HG02852 (cell line): Measurements from ENCODE around the gene TBC1D17.
"Not testable (repeated sequence)": the region's sequence is repeated elsewhere in the genome, so short reads cannot be mapped to it uniquely, and the experiment has no call there.

Experiments used
- ATAC-seq: cut with Tn5 transposase; IDR thresholded peaks from one replicate; pipeline ENCODE4 v1.9.1; 2021; ENCODE audit warnings: mild to moderate bottlenecking, moderate library complexity; ENCODE audit not compliant: unreplicated experiment

TBC1D17 gene

GRCh38 chr19:49916839-49917733 is 39.6 kb downstream of the TBC1D17 start:
- ATAC-seq: no peak

DNA sequence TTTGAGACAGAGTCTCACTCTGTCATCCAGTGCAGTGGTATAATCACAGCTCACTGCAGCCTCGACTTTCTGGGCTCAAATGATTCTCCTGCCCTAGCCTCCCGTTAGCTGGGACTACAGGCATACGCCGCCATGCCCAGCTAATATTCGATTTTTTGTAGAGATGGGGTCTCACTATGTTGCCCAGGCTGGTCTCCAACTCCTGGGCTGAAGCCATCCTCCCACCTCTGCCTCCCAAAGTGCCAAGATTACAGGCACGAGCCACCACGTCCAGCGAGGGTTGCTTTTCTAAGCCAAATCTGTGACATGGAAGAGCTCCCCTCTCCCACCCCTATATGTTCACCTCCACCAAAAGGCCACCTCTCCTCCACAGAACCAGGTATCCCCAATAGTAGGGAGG is 40.6 kb downstream of the TBC1D17 start:
- ATAC-seq: no peak

DNA sequence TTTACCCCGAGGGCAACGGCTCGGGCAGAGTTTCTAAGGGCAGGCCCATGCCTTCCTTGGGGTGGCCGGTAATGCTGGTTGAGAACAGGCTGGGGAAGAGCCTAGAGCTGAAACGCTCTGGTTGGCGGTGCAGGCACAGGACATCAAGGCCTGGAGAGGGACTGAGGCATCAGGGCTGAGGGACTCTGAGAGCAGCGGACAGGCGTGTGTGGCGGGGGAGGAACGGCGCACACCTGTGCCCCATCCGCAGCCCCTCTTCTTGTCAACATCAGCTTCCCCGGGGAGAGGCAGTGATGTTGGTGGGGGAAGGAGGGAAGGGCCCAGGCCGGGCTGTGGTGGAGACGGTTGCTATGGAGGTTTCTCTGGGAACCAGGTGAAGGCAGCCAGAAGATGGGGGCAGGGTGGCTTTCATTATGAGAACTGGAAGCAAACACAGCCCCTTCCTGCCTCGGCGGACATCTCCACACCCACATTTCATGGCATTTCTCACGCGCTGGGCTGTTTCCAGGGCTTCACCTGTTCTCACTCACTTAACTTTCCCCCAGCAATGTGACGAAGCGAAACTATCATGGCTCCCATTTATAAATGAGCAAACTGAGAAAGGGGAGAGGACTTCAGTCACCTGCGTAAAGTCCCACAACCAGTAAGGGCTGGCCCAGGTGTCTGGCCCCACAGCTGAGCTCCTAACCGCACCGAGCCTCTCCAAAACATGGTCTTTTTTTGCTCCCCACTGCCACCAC is 43.3 kb downstream of the TBC1D17 start:
- no peak for ATAC-seq

DNA sequence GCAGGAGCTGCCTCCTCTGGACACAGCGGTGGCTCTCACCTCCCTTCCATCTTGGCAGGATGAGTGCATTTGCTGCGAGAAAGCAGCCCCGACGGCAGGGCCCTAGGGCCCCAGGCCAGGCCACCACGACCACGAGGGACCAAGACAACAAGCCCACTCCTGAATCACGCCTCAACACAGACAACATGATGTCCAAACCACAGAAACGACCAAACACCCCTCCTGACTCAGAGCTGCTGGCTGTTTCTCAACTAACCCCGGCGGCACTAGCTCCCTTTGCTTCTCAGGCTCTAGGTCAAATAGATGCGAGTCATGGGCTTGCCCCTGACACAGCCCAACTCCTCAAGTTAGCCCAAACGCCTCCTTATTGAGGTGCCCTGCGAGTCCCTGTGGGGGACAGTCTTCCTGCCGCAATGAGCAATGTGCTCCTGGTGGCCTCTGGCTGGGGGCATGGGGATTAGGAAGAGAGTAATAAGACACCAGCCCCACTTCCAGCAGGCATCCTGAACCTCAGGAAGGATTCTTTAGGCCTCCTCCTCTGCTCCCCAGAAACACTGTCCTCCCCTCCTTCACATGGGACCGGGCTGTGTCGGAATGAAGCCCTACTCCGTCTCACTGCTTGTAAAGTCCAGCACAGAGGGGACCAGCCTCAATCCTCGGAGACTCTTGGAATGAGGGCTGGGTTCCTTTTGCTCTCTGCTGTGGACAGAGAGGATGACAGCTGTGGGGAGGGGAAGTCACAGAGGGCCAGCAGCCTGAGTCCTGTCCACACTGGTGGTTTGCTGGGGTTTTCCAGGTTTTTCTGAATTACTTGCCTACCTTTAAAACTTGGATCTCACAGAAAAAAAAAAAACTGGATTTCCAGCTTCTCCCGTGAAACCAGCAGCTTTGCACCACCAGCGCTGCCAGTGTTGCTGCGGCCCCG is 44.6 kb downstream of the TBC1D17 start:
- no peak for ATAC-seq

- ATAC-seq: no peak
These were observed 45.8 kb downstream of the TBC1D17 start for GRCh38 chr19:49923055-49924003.

DNA sequence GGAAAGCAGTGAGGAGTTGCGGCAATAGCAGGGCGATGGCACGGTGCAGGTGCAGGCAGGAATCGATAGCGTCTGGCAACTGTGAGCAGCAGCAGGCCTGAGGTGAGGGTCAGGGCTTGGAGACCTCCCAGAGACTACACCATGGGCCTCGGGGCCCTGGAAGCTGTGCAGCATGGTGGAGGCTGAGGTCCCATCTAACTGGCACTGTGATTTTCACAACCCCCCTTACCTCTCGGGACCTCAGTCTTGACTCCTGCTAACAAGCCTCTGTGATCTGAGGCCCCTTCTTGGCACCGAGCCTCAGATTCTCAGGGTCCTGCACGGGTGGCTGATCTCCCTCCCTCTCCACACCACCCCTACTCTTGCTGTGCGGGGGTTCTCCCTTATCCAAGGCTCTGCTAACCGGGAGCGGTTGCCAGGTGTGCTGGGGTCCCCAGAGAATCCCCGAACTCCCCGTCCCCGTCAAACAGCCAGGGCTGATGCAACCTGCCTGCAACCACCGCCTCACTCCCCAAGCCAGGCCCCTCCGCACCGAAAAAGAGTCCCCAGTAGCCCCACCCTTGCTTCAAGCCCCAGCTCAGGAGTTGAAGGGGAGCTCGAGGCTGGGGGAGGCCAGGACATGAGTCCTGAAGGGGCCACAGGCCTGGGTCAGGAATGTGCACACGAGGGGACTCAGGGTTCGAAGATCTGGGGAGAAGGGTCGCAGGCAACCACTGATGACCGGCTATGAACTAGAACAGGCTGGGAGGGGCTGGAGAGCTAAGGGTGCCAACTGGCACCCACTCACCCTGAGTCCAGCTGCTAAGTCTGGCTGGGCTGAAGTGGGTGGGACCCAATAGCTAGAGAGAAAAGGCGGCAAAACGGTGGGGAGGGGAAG is 46.7 kb downstream of the TBC1D17 start:
- ATAC-seq: no peak

GRCh38 chr19:49924881-49925210 is 47.3 kb downstream of the TBC1D17 start:
- not testable (repeated sequence) for ATAC-seq

DNA sequence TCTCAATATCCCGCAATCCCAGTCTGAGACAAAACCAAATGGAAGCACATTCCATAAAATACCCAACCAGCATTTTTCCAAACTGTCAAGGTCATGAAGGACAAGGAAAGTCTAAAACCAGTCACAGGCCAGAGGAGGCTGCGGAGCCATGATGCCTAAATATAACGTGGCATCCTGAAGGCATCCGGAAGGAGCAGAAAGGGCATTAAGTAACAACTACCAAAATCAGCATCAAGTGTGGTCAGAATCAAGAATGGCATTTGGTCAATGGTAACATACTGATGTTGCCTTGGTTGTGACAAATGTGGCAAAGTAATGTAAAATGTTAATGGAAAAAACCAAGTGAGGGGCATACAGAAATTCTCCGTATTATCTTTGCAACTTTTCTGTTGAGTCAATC is 48.0 kb downstream of the TBC1D17 start:
- ATAC-seq: no peak

DNA sequence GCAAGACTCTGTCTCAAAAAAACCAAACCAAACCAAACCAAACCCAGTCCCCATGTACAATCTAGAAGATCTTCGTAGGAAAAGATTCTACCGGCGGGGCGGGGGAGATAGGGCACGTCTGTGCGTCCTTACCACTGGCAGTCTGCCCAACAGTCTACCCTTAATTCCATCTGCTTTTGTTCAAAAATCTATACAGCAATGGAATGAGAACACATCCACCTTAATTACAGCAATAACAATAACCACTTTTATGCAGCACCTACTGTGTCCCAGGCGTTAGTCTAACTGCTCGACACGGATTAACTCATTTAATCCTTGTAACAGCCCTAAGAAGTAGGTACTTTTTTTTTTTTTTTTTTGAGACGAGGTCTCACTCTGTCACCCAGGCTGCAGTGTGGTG is 49.0 kb downstream of the TBC1D17 start:
- ATAC-seq: no peak

- ATAC-seq: no peak
These were observed 50.2 kb downstream of the TBC1D17 start for GRCh38 chr19:49927526-49928264.

GRCh38 chr19:49929121-49929610 is 51.7 kb downstream of the TBC1D17 start, which contains the start of the genes ATF5 and NUP62:
Gene ATF5 (plus strand): TSS chr19:49929205. CDS start chr19:49930851, 1,646 bp downstream.
Gene NUP62 (minus strand): TSS chr19:49929504. CDS start chr19:49909807, 19,697 bp downstream.
- ATAC-seq: peak; percentile 42

GRCh38 chr19:49929611-49930482 is 52.3 kb downstream of the TBC1D17 start:
- ATAC-seq: peak; percentile 57

DNA sequence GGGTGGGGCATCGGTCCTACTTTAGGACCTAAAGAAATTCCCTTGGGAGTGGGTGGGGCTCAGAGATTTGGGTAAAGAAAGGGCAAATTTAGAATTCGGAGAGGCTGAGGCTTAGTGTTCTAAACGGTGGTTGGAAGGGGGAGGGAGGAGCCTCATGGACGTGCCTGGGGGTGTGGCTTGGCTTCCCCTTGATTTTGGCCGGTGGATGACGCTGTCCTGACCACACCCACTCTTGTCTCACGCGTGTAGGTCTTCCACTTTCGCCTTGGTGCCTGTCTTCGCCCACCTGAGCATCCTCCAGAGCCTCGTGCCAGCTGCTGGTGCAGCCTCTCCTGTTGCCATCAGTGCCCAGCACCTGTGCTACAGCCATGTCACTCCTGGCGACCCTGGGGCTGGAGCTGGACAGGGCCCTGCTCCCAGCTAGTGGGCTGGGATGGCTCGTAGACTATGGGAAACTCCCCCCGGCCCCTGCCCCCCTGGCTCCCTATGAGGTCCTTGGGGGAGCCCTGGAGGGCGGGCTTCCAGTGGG is 53.0 kb downstream of the TBC1D17 start:
- ATAC-seq: no peak

GRCh38 chr19:49931293-49932040 is 54.0 kb downstream of the TBC1D17 start:
- no peak for ATAC-seq

DNA sequence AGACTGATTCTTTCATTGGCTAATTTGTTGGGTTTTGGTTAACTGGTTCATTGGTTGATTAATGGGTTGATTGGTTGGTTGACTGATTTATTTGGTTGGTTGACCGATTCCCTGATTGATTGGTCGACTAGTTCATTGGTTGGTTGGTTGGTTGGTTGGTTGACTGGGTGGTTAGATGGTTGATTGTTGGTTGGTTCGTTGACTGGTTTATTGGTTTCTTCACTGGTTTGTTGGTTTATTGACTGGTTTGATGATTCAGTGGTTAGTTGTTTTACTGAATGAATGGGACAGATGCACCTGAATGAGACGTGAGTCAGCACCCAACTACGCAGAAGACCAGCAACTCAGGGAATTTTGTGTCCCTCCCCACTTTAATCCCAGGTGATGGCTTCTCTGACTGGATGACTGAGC is 54.5 kb downstream of the TBC1D17 start:
- ATAC-seq: no peak

GRCh38 chr19:49932731-49933131 is 55.2 kb downstream of the TBC1D17 start:
- ATAC-seq: no peak
